Common myeloid progenitor, CD34-positive (primary cell): ENCODE measurements around the gene MUSK.

ENCODE experiments used
- CTCF ChIA-PET: fragments of 350-600 bp; sonication (Branson Sonifier 250); formaldehyde crosslinking; loops from one replicate; lab custom pipeline; 2021; ENCODE audit warnings: antibody characterized with exemption; lab: Charles Lee
- POLR2A ChIA-PET: fragments of 350-600 bp; sonication (Branson Sonifier 250); formaldehyde crosslinking; loops from one replicate; lab custom pipeline; 2021; ENCODE audit warnings: antibody characterized with exemption; lab: Charles Lee
- DNase-seq, 3 donors: peaks; one replicate each; pipeline versions ENCODE4 v3.0.0 to v3.0.0-alpha.2; 2013
- H3K27ac ChIP-seq, 2 experiments: 1 replicate in 1 of 2; 2 replicates in 1 of 2; pipeline ENCODE4 v1.7.0; 2013; ENCODE audit warnings: inconsistent platforms in 2 of 2, low read length in 2 of 2, mild to moderate bottlenecking in 2 of 2, low read depth in 1 of 2, moderate library complexity in 1 of 2; ENCODE audit not compliant: severe bottlenecking in 2 of 2, insufficient read depth in 1 of 2, poor library complexity in 1 of 2
- H3K27me3 ChIP-seq, 5 experiments: replicated peaks in 2 of 5; 1 replicate in 3 of 5; 2 replicates in 2 of 5; pipeline versions ENCODE4 v1.6.1 to v1.7.0; 2013; ENCODE audit warnings: low read length in 4 of 5, mild to moderate bottlenecking in 2 of 5, moderate library complexity in 2 of 5, inconsistent platforms in 1 of 5; ENCODE audit not compliant: insufficient read depth in 5 of 5, control insufficient read depth in 4 of 5
- H3K36me3 ChIP-seq, 4 experiments: 1 replicate in 2 of 4; 2 replicates in 2 of 4; pipeline versions ENCODE4 v1.6.1 to v1.7.0; 2013; ENCODE audit warnings: low read length in 3 of 4, control low read depth in 1 of 4, mild to moderate bottlenecking in 1 of 4; ENCODE audit not compliant: control insufficient read depth in 4 of 4, insufficient read depth in 4 of 4
- H3K4me1 ChIP-seq, 4 experiments: 1 replicate in 3 of 4; 2 replicates in 1 of 4; pipeline versions ENCODE4 v1.6.1 to v1.7.1; 2013; ENCODE audit warnings: low read length in 3 of 4, mild to moderate bottlenecking in 3 of 4, control low read depth in 1 of 4, inconsistent platforms in 1 of 4, moderate library complexity in 1 of 4; ENCODE audit not compliant: control insufficient read depth in 4 of 4, insufficient read depth in 4 of 4; ENCODE audit errors: control extremely low read depth in 1 of 4
- H3K4me3 ChIP-seq, 7 experiments: 1 replicate in 4 of 7; 2 replicates in 3 of 7; pipeline versions ENCODE4 v1.5.1 to v1.7.0; 2013; ENCODE audit warnings: mild to moderate bottlenecking in 7 of 7, low read length in 6 of 7, moderate library complexity in 6 of 7, inconsistent platforms in 2 of 7, low read depth in 2 of 7, control low read depth in 1 of 7; ENCODE audit not compliant: insufficient read depth in 4 of 7, control insufficient read depth in 1 of 7; ENCODE audit errors: extremely low read depth in 1 of 7
- H3K9me3 ChIP-seq, 5 experiments: 1 replicate in 4 of 5; 2 replicates in 1 of 5; pipeline versions ENCODE4 v1.6.1 to v1.7.1; 2013; ENCODE audit warnings: low read length in 4 of 5, mild to moderate bottlenecking in 2 of 5, inconsistent platforms in 1 of 5, low read depth in 1 of 5, moderate library complexity in 1 of 5; ENCODE audit not compliant: control insufficient read depth in 4 of 5, insufficient read depth in 2 of 5; ENCODE audit errors: control extremely low read depth in 1 of 5
- WGBS: methylation state at CpG from one replicate; pipeline ENCODE4 v1.1.5; 2013; ENCODE audit not compliant: insufficient coverage; 5-methylcytosine and 5-hydroxymethylcytosine counted together

The MUSK gene

GRCh38 chr9:110830495-110830894, 161.9 kb downstream of the MUSK start:
- POLR2A ChIA-PET, result no interaction called here
- Histone ChIP-seq H3K4me1 (no peaks in the 10 kb centered on the region), H3K27ac (no peak overlapping the region), H3K36me3 (no peaks in the 10 kb centered on the region), H3K27me3 (no peaks in the 10 kb centered on the region), H3K9me3 (no peaks in the 10 kb centered on the region), H3K4me3 (no peak overlapping the region)
- no peak for DNase-seq
- CTCF ChIA-PET, result no interaction called here
- WGBS, result 98% methylated on average over 15 of the region's 21 CpGs

GRCh38 chr9:110832926-110833325, 164.3 kb downstream of the MUSK start:
- DNase-seq, result no peak
- H3K36me3 ChIP-seq, result no peaks in the 10 kb centered on the region
- POLR2A ChIA-PET, result no interaction called here
- H3K4me1 ChIP-seq, result no peaks in the 10 kb centered on the region
- no peaks in the 10 kb centered on the region for H3K27me3 ChIP-seq
- no peak overlapping the region for H3K27ac ChIP-seq
- H3K9me3 ChIP-seq, result no peaks in the 10 kb centered on the region
- CTCF ChIA-PET, result no interaction called here
- no peak overlapping the region for H3K4me3 ChIP-seq
- 93% methylated on average over 2 of the region's 3 CpGs for WGBS

- Histone ChIP-seq H3K4me1 (no peaks in the 10 kb centered on the region), H3K4me3 (no peak overlapping the region), H3K27ac (no peak overlapping the region), H3K27me3 (no peaks in the 10 kb centered on the region), H3K9me3 (no peaks in the 10 kb centered on the region), H3K36me3 (no peaks in the 10 kb centered on the region)
- POLR2A ChIA-PET, result interaction anchor here (0.6 kb wide), 1 partner anchor 236 kb away, joined by 3 read pairs; no protein-coding TSS in a partner anchor
- CTCF ChIA-PET, result no interaction called here
- no peak for DNase-seq
- no CpG with 5 or more reads among the region's 3 CpGs for WGBS
These were observed 166.8 kb downstream of the MUSK start for GRCh38 chr9:110835404-110835803.

GRCh38 chr9:110835859-110836271, 167.3 kb downstream of the MUSK start:
- POLR2A ChIA-PET, result interaction anchor here (0.6 kb wide), 1 partner anchor 235 kb away, joined by 3 read pairs; no protein-coding TSS in a partner anchor
- Histone ChIP-seq H3K27ac (no peak overlapping the region), H3K4me1 (peaks cover 0 to 2% (median 0%) of the 10 kb centered on the region in 4 experiments)

GRCh38 chr9:110837401-110838005, 168.9 kb downstream of the MUSK start:
- H3K36me3 ChIP-seq, result no peaks in the 10 kb centered on the region
- no peak overlapping the region for H3K4me3 ChIP-seq
- peaks cover 0 to 2% (median 0%) of the 10 kb centered on the region in 4 experiments for H3K4me1 ChIP-seq
- ChIA-PET POLR2A (no interaction called here), CTCF (no interaction called here)
- no peak for DNase-seq
- WGBS, result no CpG with 5 or more reads among the region's 2 CpGs
- no peak overlapping the region for H3K27ac ChIP-seq
- H3K27me3 ChIP-seq, result no peaks in the 10 kb centered on the region
- no peaks in the 10 kb centered on the region for H3K9me3 ChIP-seq

More at GRCh38 chr9:110835859-110836271, 167.3 kb downstream of the MUSK start:
- DNase-seq, result no peak
- no peaks in the 10 kb centered on the region for H3K36me3 ChIP-seq
- H3K9me3 ChIP-seq, result no peaks in the 10 kb centered on the region
- H3K4me3 ChIP-seq, result no peak overlapping the region
- WGBS, result 100% methylated on average over 1 of the region's 1 CpG
- CTCF ChIA-PET, result no interaction called here
- no peaks in the 10 kb centered on the region for H3K27me3 ChIP-seq

GRCh38 chr9:110842169-110842568, 173.6 kb downstream of the MUSK start:
- Histone ChIP-seq H3K4me3 (no peak overlapping the region), H3K27ac (no peak overlapping the region), H3K27me3 (no peaks in the 10 kb centered on the region), H3K4me1 (peaks cover 0 to 2% (median 0%) of the 10 kb centered on the region in 4 experiments), H3K9me3 (no peaks in the 10 kb centered on the region), H3K36me3 (no peaks in the 10 kb centered on the region)
- ChIA-PET CTCF (no interaction called here), POLR2A (no interaction called here)
- DNase-seq, result no peak
- WGBS, result 95% methylated on average over 9 of the region's 9 CpGs

- H3K4me3 ChIP-seq, result no peak overlapping the region
- ChIA-PET CTCF (no interaction called here), POLR2A (no interaction called here)
- no peak for DNase-seq
- 100% methylated on average over 2 of the region's 3 CpGs for WGBS
- no peaks in the 10 kb centered on the region for H3K27me3 ChIP-seq
- H3K9me3 ChIP-seq, result no peaks in the 10 kb centered on the region
- H3K36me3 ChIP-seq, result no peaks in the 10 kb centered on the region
- no peak overlapping the region for H3K27ac ChIP-seq
- peaks cover 0 to 8% (median 2%) of the 10 kb centered on the region in 4 experiments for H3K4me1 ChIP-seq
These were observed 174.4 kb downstream of the MUSK start for GRCh38 chr9:110842986-110843385.
